HG02610 (cell line): ENCODE data around the gene CRELD2.

Source experiments
- ATAC-seq: cut with Tn5 transposase; IDR thresholded peaks from one replicate; pipeline ENCODE4 v1.9.1; 2021; ENCODE audit warnings: mild to moderate bottlenecking, moderate library complexity; ENCODE audit not compliant: unreplicated experiment

The CRELD2 gene

DNA sequence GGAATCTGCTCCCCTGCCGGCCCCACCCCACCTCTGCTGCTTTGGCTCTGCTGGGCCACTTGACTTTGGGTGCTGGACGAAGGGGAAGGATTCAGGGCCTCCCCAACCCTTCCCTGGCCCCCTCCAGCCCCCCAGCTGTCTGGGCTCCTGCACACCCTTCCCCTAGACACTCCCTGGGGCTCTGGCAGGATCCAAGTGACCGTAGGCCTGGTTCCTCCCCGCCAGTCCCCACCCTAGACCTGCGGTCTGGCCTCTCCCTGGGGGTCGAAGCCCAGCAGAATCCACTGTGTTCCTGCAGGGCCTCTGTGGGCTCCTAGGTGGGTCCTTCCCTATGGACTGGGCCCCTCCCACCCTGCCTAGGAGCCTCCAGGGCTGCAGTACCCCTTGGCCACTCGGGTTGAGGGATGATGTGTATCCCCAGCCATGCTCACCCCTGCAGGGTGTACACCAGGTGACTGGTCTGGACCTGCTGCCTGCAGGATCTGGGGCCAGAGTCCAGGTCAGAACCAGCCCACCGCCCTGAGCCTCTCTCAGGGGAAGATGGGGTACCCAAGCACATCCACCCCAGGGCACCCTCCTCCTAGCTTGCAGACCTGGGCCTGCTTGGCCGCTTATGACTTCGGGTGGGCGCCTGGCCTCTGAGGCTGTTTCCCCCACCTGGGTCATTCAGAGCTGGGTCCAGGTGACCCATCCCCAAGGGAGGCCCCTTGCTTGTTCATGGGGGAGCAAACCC lies 47.8 kb downstream of the CRELD2 start:
- no peak for ATAC-seq

DNA sequence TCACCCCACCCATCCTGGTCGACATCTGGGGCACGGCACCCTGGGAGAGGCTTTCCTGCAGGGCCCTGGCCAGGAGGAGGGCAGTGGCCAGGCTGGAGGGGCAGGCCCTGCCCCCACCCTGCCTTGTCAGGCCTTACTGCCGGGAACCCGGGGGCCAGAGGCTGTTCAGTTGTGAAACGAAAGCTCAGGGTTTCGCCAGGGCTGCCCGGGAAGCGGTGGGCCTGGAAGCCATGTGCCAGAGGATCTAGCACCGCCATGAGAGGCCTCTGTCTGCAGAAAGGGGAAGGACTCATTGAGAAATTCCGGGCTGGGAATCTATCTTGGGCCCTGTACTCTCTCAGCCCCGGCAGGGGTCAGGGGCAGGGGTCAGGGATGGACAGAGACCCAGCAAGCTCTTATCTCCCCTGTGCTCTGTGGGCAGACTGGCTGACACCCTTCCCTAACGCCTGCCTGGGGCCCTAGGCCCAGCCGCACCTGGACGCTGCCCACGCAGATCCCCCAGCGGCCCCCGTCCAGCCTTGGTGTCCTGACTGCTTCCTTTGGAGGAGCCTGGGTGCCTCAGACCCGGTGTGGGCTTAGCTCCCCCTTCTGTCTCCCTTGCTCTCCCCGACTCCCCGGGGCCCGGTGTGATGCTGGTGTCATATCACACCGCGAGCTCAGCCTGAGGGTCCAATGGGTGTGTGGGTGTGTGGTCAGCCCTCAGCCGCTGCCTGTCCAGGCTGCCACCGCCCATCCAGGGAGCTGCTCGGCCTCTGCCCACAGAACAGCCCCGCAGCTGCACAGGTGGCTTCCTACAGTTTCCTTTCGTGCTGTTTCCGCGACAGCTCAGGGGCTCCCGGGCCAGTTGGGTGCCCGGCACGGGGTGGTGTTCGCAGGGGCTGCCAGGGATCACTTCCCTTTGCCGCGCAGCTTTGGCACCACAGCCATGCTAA lies 48.6 kb downstream of the CRELD2 start:
- no peak for ATAC-seq

DNA sequence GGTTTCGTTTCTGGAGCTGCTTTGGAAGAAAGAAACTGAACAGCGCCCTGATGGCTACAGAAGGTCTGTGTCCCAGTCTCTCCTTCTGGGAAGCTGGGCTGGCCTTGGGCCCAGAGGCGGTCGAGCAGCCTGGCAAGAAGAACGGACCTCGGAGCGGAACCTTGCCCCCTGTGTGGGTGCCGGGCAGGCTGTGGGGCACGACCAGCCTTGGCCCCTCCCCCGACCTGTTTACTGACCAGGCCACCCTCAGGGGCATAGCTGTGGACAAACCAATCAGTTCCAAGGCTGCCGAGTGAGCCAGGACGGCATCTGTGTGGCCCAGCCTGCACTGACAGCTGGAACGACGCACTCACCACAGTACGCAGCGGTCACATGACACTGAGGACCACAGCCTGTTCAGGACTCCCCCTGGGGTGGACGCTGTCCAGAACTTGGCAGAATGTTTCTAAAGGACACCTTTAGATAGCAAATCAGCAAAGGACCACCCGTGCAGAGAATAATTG lies 49.3 kb downstream of the CRELD2 start:
- ATAC-seq, result no peak

DNA sequence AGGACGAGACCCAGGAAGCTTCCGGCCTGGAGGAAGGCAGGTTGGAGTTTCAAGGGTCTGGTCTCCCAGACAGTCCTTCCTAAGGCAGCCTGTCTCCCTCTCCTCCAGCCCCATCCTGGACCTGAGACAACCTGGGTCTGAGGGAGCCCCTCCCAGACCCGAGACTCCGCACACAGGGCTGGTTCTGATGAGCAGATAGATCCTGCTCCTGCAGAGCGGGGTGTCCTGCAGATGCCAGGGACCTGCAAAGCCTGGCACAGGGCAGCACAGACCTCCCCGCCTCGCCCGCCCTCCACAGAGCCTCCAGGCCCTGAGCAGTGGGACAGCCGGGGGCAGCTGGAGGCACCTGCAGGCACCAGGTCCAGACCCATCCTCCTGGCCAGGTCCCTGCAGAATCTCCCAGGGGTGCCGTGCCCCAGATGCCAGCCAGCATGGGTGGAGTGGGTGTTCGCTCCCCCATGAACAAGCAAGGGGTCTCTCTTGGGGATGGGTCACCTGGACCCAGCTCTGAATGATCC lies 49.9 kb downstream of the CRELD2 start:
- ATAC-seq, result no peak

DNA sequence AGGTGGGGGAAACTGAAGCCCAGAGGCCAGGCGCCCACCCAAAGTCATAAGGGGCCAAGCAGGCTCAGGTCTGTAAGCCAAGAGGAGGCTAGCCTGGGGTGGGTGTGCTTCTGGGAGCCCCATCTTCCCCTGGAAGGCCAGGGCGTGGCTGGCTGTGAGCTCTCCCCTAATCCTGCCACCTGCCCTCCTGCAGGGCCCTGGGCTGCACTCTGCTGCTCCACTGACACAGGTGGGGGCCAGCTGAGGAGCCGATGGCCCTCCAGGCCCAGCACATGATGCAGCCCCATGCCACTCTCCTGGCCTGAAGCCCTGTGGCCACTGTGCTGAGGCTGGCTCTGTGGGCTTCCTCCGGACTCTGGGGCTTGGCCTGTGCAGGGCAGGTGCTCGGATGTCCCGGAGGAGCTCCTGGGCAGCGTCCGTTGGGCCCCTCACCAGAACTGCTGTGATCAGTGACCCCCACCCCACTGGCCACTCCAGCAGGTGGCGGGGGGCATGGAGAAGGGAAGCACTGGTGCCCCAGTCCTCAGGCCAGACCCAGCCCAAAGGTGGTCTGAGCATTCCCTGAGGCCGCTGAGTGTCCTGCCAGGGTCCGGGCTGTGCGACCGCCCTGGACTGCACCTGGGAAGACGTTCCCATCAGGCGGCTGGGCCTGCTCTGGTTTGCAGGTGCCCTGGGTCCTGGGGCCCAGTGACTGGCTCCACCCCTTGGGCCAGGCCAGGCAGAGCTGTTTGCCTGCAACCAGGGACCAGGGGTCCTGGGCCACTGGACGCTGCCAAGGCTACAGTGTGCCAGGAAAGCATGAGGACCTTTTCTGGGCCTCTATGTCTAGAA lies 50.6 kb downstream of the CRELD2 start:
- no peak for ATAC-seq

DNA sequence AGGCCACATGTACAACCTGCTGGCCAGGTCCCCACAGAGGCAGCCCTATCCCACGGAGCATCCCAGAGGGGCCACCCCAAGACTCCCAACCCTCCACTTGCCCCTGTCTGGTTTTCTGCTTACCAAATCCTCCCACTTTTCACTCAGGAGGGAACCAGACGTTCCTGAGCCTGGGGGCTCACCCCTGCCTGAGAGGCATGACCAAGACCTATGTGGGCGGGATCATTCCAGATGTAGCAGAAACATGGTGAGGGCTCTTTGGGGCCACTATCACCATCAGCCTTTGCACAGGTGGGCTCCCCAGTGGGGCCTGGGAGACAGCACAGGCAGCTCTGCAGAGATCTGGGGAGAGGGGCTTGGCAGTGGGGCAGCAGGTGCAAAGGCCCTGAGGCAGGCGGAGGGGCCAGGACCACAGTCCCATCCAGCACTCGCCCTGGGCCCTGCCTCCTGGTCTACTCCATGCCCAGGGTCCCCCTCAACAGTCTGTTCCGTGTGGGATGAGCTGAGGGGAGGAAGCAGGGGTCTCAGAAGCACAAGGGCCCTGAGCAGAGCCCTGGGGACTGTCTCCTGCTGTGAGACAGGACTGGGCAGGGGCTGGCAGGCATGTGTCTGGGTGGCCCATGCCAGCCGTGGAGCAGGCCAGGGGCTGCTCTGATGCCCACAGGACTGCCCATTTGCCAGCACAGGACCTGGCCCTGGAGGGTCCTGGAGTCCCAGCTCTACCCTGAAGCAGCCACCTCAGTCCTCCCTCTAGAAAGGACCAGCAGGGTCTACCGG lies 51.5 kb downstream of the CRELD2 start:
- ATAC-seq, result no peak

DNA sequence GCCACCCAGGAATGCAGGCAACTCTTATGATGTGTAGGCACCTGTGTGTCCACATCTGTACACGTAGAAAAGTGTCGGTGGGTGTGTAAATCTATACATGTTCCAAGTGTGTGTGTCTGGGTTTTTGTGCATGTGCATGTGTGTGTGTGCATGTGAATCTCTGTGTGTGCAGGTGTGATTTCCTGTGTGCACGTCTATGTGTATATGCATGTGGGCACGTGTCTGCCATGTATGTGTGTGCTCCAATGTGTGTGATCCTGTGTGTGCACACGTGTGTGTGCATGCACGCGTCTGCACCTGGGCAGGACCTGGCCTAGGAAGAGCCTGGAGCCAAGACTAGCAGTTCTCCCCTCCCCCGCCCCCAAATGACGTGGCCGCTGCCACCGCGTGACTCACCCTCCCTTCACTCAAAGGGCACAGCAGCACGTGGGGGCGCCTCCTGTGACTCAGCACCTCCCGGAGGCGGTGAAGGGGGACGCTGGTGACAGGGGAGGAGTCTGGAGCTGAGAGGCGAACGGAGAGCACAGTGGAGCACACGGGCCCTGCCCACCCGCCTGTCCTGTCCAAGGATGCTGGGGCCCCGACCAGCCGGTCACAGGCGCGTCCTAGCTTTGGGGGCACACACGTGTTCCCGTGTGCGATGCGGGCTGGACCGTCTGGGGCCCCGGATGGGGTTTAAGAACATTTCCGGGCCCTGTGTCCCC lies 52.2 kb downstream of the CRELD2 start:
- peak; percentile 63 for ATAC-seq

DNA sequence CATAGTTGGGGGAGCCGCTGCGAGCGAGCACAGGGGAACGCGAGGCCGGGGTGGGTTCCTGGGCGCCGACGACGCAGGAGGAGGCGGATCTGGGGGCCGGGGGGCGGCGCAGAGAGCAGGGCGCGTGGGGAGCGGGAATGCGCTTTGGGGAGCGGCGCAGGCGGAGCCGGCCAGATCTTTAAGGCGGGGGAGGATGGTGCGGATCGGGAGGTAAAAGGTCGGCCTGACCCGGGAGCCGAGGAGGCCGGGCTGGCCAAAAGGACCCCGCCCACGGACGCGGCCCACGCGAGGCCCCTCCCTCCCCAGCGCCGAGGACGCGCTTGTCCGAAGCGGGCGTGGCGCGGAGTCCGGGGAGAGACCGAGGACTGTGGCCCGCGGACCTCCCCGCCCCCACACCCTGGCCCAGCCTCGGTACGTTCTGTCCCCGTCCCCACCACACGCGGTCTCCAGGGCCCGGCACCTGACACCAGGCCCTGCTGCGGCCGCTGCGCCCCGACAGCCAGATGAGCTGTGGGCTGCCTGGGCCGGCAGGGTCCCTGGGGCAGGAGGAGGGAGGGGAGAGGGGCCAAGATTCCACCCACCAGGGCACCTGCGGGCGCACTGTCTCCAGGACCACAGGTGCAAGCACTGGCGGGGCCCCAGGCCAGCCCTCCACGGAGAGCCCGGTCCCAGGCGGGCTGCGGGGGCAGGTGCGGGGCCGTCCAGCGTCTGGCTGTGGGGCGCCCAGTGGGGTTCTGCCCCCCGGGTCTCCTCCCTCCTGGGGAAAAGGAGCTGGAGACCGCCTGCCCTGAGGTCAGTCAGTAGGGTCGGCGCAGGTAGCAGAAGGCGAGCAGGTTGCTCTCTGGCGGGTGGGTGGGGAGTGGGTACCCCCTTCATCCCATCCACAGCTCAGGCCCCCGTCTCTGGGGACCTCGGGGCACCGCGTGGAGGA lies 53.1 kb downstream of the CRELD2 start:
- ATAC-seq, result peak; percentile 16

DNA sequence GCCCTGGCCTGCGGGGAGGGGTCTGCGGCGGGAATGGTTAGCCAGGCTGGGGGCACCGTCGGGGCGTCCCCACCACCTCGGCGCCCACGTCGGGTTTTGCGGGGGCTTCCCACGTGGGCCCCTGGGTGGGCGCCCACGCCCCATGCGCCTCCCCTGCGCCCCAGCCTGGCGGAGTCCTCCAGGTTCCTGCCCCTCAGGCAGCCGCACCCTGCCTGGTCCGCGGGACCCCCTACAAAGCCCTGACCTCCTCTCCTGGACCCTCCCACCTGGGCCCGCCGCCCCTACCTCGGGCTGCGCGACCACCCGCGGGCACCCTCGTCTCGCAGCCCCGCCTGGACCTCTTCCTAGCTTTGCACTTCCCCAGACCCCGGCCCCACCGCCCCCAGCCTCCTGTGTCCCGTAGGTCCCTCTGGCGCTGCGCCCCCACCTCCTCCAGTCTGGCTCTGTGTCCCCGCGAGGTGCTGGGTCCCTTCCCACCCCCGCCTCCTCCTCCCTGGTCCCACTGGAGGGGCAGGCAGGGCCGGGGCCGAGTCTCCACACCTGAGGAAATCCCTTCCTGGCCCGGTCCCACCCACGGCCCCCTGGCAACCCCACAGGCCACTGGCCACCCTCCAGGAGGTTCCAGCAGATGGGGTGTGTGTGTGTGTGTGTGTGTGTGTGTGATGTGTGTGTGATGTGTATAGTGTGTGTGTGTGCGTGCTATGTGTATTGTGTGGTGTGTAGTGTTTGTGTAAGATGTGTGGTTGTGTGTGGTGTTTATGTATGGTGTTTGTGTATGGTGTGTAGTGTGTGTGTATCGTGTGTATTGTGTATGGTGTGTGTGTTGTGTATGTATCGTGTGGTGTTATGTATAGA lies 54.0 kb downstream of the CRELD2 start:
- ATAC-seq, result no peak

DNA sequence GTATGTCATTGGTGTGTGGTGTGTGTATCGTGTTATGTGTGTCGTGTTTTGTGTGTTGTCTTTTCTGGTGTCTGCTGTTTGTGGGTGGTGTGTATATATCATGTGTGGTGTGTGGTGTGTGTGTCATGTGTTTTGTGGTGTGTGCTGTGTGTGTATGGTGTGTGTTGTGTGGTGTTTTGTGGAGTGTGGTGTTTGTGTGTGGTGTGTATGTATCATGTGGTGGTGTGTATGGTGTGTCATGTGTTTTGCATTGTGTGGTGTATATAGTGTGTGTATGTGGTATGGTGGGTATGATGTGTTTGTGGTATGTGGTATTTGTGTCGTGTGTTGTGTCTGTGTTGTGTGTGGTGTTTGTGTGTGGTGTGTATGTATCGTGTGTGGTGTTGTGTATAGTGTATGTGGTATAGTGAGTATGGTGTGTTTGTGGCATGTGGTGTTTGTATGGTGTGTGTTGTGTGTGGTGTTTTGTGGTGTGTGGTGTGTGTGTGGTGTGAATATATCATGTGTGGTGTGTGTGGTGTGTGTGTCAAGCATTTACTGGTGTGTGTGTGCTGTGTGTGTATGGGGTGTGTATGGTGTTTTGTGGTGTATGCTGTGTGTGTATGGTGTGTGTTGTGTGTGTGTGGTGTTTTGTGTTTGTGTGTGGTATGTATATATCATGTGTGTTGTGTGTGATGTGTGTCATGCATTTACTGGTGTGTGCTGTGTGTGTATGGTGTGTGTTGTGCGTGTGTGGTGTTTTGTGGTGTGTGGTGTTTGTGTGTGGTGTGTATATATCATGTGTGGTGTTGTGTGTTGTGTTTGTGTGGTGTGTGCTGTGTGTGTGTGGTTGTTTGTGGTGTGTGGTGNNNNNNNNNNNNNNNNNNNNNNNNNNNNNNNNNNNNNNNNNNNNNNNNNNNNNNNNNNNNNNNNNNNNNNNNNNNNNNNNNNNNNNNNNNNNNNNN lies 54.9 kb downstream of the CRELD2 start:
- no peak for ATAC-seq

DNA sequence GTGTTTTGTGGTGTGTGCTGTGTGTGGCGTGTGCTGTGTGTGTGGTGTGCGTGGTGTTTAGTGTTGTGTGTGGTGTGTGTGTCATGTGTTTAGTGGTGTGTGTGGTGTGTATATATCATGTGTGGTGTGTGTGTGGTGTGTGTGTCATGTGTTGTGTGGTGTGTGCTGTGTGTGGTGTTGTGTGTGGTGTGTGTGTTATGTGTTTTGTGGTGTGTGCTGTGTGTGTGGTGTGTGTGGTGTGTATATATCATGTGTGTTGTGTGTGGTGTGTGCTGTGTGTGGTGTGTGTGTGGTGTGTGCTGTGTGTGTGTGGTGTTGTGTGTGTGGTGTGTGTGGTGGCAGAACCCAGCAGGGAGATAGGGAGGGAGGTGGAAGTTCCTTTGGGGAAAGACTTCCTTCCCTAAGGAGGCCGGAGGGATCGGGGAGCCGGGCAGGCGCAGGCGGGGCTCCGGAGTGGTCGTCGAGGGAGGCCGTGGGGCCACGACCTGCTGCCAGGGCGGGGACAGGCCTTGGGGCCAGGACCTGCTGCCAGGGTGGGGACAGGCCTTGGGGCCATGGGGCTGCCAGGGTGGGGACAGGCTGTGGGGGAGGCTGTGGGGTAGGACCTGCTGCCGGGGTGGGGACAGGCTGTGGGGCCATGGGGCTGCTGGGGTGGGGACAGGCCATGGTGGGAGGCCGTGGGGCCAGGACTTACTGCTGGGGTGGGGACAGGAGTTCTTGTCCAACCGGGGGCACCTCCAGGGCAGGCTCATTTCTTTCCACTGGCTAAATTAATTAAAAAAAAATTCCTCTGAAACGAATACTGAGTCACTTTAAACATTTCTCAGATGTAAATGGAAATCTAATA lies 57.3 kb downstream of the CRELD2 start:
- ATAC-seq, result no peak

DNA sequence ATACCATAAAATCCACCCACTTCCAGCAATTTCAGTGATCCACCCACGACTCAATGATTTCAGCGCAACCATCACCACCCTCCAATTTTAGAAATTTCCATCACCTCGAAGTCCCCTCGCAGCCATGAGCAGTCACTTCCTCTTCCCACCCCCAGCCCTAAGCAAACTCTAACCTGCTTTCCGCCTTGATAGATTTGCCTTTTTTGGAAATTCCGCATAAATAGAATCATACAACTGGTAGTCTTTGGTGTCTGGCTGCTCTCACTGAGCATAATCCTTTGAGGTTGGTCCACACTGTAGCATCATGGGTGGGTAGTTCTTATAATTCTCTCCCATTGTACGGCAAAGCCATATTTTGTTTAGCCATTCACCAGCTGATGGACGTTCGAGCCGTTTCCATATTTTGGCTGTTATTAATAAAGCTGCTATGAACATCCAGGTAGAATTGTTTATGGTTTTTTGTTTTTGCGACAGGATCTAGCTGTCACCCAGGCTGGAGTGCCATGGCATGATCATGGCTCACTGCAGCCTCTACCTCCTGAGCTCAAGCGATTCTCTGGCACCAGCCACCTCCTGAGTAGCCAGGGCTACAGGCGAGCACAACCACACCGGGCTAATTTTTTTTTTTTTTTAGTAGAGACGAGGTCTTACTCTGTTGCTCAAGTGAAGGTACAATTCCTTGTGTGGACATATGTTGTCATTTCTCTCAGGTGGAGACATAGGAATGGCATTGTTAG lies 58.2 kb downstream of the CRELD2 start:
- ATAC-seq, result no peak
